GM19025 (cell line): ENCODE measurements around the gene CHFR.

Experiments
- ATAC-seq: cut with Tn5 transposase; IDR thresholded peaks from one replicate; pipeline ENCODE4 v1.9.1; 2021; ENCODE audit warnings: mild to moderate bottlenecking, low read depth, moderate library complexity; ENCODE audit not compliant: unreplicated experiment

CHFR gene

GRCh38 chr12:132783917-132784531, 103.4 kb downstream of the CHFR start:
- ATAC-seq, result no peak
